HEK293 (cell line): ENCODE results near the gene SARS1.

Source experiments
- CTCF ChIA-PET: fragments of 350-600 bp; formaldehyde crosslinking; extraction: SDS; loops from one replicate; lab custom pipeline; 2021; ENCODE audit warnings: antibody characterized with exemption; lab: Yijun Ruan, JAX
- POLR2A ChIA-PET: fragments of 300-600 bp; formaldehyde crosslinking; extraction: SDS; loops from one replicate; lab custom pipeline; 2020; ENCODE audit warnings: antibody characterized with exemption, inconsistent platforms; lab: Yijun Ruan, JAX
- H3K27ac ChIP-seq: fragments of 200-500 bp; sonication (Bioruptor generic); 2 replicates; pipeline ENCODE4 v1.5.1; 2014; ENCODE audit warnings: low read depth, low read length, control low read depth, inconsistent platforms; ENCODE audit errors: extremely low read depth
- H3K36me3 ChIP-seq, 2 experiments: fragments of 200-500 bp in 1 of 2; sonication (Bioruptor generic) in 1 of 2; 1 replicate in 1 of 2; 2 replicates in 1 of 2; pipeline ENCODE4 v1.5.1; 2014 to 2017; ENCODE audit warnings: inconsistent platforms in 2 of 2, low read length in 2 of 2; ENCODE audit not compliant: control insufficient read depth in 2 of 2, insufficient read depth in 1 of 2
- H3K4me1 ChIP-seq: fragments of 200-500 bp; sonication (Bioruptor generic); 2 replicates; pipeline ENCODE4 v1.5.1; 2014; ENCODE audit warnings: mild to moderate bottlenecking, low read length, inconsistent platforms; ENCODE audit not compliant: control insufficient read depth, insufficient read depth
- H3K4me3 ChIP-seq: 2 replicates; pipeline ENCODE4 v1.5.1; 2011; ENCODE audit warnings: low read depth, mild to moderate bottlenecking, control low read depth, low read length, moderate library complexity
- H3K9me3 ChIP-seq: fragments of 200-500 bp; sonication (Bioruptor generic); 2 replicates; pipeline ENCODE4 v1.5.1; 2014; ENCODE audit warnings: low read depth, low read length, inconsistent platforms; ENCODE audit not compliant: control insufficient read depth, insufficient read depth
- FEZF1 ChIP-seq: fragments of 450-650 bp; formaldehyde crosslinking; IDR thresholded peaks from 2 replicates; pipeline ENCODE4 v1.5.1; 2016; ENCODE audit warnings: missing biosample characterization, missing genetic modification characterization
- GLIS1 ChIP-seq: fragments of 450-650 bp; formaldehyde crosslinking; IDR thresholded peaks from 2 replicates; pipeline ENCODE4 v1.5.1; 2016; ENCODE audit warnings: missing biosample characterization, missing genetic modification characterization
- KLF10 ChIP-seq: fragments of 450-650 bp; IDR thresholded peaks from 2 replicates; pipeline ENCODE4 v1.5.1; 2018; ENCODE audit warnings: missing biosample characterization, mild to moderate bottlenecking, missing genetic modification characterization
- MEIS1 ChIP-seq: sonication (generic); formaldehyde crosslinking; IDR thresholded peaks from 2 replicates; pipeline ENCODE4 v1.8.1; 2022; ENCODE audit warnings: missing genetic modification reagents, mild to moderate bottlenecking, borderline replicate concordance
- SP2 ChIP-seq: fragments of 450-650 bp; formaldehyde crosslinking; IDR thresholded peaks from 2 replicates; pipeline ENCODE4 v1.5.1; 2016; ENCODE audit warnings: missing biosample characterization, missing genetic modification characterization
- TCF7L2 ChIP-seq: IDR thresholded peaks from 2 replicates; pipeline ENCODE4 v1.6.1; 2011; ENCODE audit warnings: low read depth, mild to moderate bottlenecking, inconsistent platforms, low read length, moderate library complexity, borderline replicate concordance
- ZBTB7A ChIP-seq: fragments of 450-650 bp; formaldehyde crosslinking; IDR thresholded peaks from 2 replicates; pipeline ENCODE4 v1.5.1; 2016; ENCODE audit warnings: low read depth, missing biosample characterization, missing genetic modification characterization
- ZNF138 ChIP-seq: fragments of 450-650 bp; formaldehyde crosslinking; IDR thresholded peaks from 2 replicates; pipeline ENCODE4 v1.5.1; 2016; ENCODE audit warnings: missing biosample characterization, missing genetic modification characterization, borderline replicate concordance
- ZNF174 ChIP-seq: fragments of 450-650 bp; formaldehyde crosslinking; IDR thresholded peaks from 2 replicates; pipeline ENCODE4 v1.5.0; 2017; ENCODE audit warnings: missing biosample characterization, mild to moderate bottlenecking, missing genetic modification characterization
- ZNF221 ChIP-seq: fragments of 450-650 bp; formaldehyde crosslinking; IDR thresholded peaks from 2 replicates; pipeline ENCODE4 v1.5.1; 2017; ENCODE audit warnings: missing biosample characterization, missing genetic modification characterization, borderline replicate concordance
- ZNF391 ChIP-seq: fragments of 450-650 bp; formaldehyde crosslinking; IDR thresholded peaks from 2 replicates; pipeline ENCODE4 v1.5.1; 2016; ENCODE audit warnings: low read depth, missing biosample characterization, missing genetic modification characterization, borderline replicate concordance
- ZNF549 ChIP-seq: fragments of 450-650 bp; IDR thresholded peaks from 2 replicates; pipeline ENCODE4 v1.5.1; 2018; ENCODE audit warnings: missing biosample characterization, missing genetic modification characterization, mild to moderate bottlenecking, inconsistent platforms, moderate library complexity
- ZNF571 ChIP-seq: fragments of 450-650 bp; formaldehyde crosslinking; IDR thresholded peaks from 2 replicates; pipeline ENCODE4 v1.5.0; 2017; ENCODE audit warnings: missing biosample characterization, missing genetic modification characterization
- ZSCAN16 ChIP-seq: fragments of 450-650 bp; formaldehyde crosslinking; IDR thresholded peaks from 2 replicates; pipeline ENCODE4 v1.5.1; 2016; ENCODE audit warnings: missing biosample characterization, missing genetic modification characterization
- TF ChIP-seq, protein P1 (sequence below): fragments of 450-650 bp; formaldehyde crosslinking; IDR thresholded peaks from 2 replicates; pipeline ENCODE4 v1.5.1; 2016; ENCODE audit warnings: missing biosample characterization, missing genetic modification characterization
- TF ChIP-seq, protein P2 (sequence below): fragments of 450-650 bp; formaldehyde crosslinking; IDR thresholded peaks from 2 replicates; pipeline ENCODE4 v1.5.1; 2016; ENCODE audit warnings: missing biosample characterization, missing genetic modification characterization
- TF ChIP-seq, protein P3 (sequence below): fragments of 450-650 bp; formaldehyde crosslinking; IDR thresholded peaks from 2 replicates; pipeline ENCODE4 v1.5.1; 2016; ENCODE audit warnings: missing biosample characterization, missing genetic modification characterization
- TF ChIP-seq, protein P4 (sequence below): fragments of 450-650 bp; formaldehyde crosslinking; IDR thresholded peaks from 2 replicates; pipeline ENCODE4 v1.5.1; 2016; ENCODE audit warnings: missing biosample characterization, missing genetic modification characterization, low read depth

Gene SARS1

DNA sequence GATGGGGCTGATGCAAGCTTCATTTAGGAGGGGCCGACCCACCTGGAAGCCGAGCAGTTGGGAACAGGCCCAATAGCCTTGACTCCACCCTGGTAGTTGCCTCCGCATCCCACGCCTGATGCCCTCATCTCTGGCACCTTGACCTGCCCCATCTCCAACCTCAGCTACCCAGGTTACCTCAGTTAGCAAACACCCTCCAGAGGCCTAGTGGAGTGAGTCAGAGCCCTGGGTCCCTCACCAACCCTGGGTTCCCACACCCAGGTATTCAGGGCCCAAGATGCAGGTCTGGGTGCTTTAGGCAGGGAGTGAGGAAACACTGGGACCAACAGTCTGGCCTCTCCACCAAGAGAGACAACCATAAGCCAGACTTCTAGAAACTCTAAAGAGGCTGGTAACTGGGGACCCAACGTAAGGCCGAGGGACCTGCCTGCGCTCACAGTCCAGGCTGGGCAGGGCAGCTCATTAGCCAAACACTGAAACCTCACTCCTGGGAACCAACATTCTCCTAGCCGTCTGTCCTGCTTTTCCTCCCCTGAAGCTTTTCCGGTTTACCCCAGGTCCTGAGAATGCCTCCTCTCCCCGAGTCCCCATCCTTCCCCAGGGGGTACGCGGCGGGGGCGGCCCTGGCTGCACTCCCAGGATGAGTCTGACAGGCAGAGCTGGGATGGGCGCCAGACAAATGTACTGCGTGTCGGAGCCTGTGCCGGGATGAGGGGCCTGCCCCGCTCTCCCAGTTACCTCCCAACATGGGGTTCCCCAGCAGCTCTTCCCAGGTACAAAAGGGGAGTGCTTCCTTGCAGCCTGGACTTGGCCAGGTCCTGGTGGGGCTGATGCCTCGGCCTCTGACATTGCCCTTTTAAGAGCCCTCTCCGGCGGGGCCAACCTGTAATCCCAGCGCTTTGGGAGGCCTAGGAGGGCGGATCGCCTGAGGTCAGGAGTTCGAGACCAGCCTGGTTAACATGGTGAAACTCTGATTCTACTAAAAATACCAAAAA, 26.7 kb downstream of the SARS1 start (continued):
- TF ChIP-seq, protein P1, sequence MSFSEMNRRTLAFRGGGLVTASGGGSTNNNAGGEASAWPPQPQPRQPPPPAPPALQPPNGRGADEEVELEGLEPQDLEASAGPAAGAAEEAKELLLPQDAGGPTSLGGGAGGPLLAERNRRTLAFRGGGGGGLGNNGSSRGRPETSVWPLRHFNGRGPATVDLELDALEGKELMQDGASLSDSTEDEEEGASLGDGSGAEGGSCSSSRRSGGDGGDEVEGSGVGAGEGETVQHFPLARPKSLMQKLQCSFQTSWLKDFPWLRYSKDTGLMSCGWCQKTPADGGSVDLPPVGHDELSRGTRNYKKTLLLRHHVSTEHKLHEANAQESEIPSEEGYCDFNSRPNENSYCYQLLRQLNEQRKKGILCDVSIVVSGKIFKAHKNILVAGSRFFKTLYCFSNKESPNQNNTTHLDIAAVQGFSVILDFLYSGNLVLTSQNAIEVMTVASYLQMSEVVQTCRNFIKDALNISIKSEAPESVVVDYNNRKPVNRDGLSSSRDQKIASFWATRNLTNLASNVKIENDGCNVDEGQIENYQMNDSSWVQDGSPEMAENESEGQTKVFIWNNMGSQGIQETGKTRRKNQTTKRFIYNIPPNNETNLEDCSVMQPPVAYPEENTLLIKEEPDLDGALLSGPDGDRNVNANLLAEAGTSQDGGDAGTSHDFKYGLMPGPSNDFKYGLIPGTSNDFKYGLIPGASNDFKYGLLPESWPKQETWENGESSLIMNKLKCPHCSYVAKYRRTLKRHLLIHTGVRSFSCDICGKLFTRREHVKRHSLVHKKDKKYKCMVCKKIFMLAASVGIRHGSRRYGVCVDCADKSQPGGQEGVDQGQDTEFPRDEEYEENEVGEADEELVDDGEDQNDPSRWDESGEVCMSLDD (tag by site-specific recombination), result peak; percentile 55; the same call in 1 of the 2 replicates

DNA sequence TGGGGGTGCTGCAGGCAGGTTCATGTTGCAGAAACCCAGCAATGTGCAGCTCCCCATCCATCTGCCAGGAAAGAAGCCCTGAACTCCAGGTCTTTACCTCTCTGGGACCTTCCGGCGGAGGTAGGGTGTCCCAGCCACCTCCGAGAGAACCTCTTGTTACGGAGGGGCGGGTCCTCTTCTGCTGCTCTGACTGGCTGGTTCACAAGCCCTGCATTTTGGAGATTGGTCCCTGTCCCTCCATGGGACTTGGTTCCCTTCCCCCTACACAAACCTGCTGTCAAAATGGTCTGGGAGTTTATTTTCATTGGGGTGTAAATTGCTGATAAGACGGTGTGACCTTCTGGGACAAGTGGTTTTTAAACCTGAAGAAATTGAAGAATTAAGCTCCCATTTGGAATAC, 27.6 kb downstream of the SARS1 start:
- no peak for TF ChIP-seq ZNF549 (tag by site-specific recombination)
- TF ChIP-seq ZSCAN16 (tag by site-specific recombination), result no peak
- TF ChIP-seq ZNF221 (tag by site-specific recombination), result no peak
- no peak for TF ChIP-seq ZNF138 (tag by site-specific recombination)
- no peak for TF ChIP-seq ZNF174 (tag by site-specific recombination)
- TF ChIP-seq ZNF571 (tag by site-specific recombination), result no peak
- no peak for TF ChIP-seq ZNF391
- TF ChIP-seq TCF7L2, result no peak
- TF ChIP-seq, protein P2, sequence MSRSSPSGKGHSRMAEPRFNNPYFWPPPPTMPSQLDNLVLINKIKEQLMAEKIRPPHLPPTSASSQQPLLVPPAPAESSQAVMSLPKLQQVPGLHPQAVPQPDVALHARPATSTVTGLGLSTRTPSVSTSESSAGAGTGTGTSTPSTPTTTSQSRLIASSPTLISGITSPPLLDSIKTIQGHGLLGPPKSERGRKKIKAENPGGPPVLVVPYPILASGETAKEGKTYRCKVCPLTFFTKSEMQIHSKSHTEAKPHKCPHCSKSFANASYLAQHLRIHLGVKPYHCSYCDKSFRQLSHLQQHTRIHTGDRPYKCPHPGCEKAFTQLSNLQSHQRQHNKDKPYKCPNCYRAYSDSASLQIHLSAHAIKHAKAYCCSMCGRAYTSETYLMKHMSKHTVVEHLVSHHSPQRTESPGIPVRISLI (tag by site-specific recombination), result no peak
- no peak for TF ChIP-seq MEIS1 (CRISPR knock-in tag)
- TF ChIP-seq SP2 (tag by site-specific recombination), result peak; percentile 21; the same call in 1 of the 2 replicates
- TF ChIP-seq FEZF1 (tag by site-specific recombination), result 0 out of 2 replicates have a peak, but pooled peaks have one; percentile 16
- TF ChIP-seq, protein P3, sequence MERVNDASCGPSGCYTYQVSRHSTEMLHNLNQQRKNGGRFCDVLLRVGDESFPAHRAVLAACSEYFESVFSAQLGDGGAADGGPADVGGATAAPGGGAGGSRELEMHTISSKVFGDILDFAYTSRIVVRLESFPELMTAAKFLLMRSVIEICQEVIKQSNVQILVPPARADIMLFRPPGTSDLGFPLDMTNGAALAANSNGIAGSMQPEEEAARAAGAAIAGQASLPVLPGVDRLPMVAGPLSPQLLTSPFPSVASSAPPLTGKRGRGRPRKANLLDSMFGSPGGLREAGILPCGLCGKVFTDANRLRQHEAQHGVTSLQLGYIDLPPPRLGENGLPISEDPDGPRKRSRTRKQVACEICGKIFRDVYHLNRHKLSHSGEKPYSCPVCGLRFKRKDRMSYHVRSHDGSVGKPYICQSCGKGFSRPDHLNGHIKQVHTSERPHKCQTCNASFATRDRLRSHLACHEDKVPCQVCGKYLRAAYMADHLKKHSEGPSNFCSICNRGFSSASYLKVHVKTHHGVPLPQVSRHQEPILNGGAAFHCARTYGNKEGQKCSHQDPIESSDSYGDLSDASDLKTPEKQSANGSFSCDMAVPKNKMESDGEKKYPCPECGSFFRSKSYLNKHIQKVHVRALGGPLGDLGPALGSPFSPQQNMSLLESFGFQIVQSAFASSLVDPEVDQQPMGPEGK, result no peak
- no peak for TF ChIP-seq ZBTB7A (tag by site-specific recombination)
- peak; percentile 63; the same call in 1 of the 2 replicates for TF ChIP-seq KLF10 (tag by site-specific recombination)
- TF ChIP-seq, protein P4, sequence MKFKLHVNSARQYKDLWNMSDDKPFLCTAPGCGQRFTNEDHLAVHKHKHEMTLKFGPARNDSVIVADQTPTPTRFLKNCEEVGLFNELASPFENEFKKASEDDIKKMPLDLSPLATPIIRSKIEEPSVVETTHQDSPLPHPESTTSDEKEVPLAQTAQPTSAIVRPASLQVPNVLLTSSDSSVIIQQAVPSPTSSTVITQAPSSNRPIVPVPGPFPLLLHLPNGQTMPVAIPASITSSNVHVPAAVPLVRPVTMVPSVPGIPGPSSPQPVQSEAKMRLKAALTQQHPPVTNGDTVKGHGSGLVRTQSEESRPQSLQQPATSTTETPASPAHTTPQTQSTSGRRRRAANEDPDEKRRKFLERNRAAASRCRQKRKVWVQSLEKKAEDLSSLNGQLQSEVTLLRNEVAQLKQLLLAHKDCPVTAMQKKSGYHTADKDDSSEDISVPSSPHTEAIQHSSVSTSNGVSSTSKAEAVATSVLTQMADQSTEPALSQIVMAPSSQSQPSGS (tag by site-specific recombination), result no peak
- TF ChIP-seq GLIS1 (tag by site-specific recombination), result no peak
- H3K9me3 ChIP-seq, result no peaks in the 10 kb centered on the region
- H3K36me3 ChIP-seq, result peaks cover 0 to 38% of the 10 kb centered on the region in 2 experiments; a peak in 1 of 3 replicates
- H3K4me1 ChIP-seq, result no peaks in the 10 kb centered on the region
- CTCF ChIA-PET, result interaction anchor here (0.6 to 2.0 kb wide), 5 partner anchors 13 to 399 kb away, joined by 3 to 4 read pairs (median 3); no protein-coding TSS in a partner anchor
- H3K27ac ChIP-seq, result no peak overlapping the region
- POLR2A ChIA-PET, result interaction anchor here (0.7 to 3.3 kb wide), 2 partner anchors 135 to 157 kb away, joined by 4 to 15 read pairs; partner anchors contain the start of gene SORT1
- no peak overlapping the region for H3K4me3 ChIP-seq
